GM12872 (cell line): Measurements from ENCODE around the gene AP2B1.

ENCODE experiments used
- TF ChIP-seq, protein P1 (sequence below): IDR thresholded peaks from 3 replicates; pipeline ENCODE4 v1.5.1; 2011; ENCODE audit warnings: low read depth, mild to moderate bottlenecking, low read length, moderate library complexity; ENCODE audit not compliant: insufficient read depth

AP2B1 gene

DNA sequence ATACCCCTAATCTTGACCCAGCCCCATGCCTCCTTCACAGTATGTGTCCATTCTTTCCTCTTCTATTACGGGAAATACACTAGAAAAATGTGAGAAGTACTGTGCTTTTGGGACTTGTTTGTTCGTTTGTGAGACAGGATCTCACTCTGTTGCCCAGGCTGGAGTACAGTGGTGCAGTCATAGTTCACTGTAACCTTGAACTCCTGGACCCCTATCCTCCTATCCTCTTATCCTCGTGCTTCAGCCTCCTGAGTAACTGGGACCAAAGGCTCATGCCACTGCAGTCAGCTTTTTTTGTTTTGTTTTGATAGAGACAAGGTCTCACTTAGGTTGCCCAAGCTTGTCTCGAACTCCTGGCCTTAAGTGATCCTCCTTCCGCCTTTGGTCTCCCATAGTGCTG lies 114.4 kb downstream of the AP2B1 start:
- TF ChIP-seq, protein P1, sequence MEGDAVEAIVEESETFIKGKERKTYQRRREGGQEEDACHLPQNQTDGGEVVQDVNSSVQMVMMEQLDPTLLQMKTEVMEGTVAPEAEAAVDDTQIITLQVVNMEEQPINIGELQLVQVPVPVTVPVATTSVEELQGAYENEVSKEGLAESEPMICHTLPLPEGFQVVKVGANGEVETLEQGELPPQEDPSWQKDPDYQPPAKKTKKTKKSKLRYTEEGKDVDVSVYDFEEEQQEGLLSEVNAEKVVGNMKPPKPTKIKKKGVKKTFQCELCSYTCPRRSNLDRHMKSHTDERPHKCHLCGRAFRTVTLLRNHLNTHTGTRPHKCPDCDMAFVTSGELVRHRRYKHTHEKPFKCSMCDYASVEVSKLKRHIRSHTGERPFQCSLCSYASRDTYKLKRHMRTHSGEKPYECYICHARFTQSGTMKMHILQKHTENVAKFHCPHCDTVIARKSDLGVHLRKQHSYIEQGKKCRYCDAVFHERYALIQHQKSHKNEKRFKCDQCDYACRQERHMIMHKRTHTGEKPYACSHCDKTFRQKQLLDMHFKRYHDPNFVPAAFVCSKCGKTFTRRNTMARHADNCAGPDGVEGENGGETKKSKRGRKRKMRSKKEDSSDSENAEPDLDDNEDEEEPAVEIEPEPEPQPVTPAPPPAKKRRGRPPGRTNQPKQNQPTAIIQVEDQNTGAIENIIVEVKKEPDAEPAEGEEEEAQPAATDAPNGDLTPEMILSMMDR, result no peak

DNA sequence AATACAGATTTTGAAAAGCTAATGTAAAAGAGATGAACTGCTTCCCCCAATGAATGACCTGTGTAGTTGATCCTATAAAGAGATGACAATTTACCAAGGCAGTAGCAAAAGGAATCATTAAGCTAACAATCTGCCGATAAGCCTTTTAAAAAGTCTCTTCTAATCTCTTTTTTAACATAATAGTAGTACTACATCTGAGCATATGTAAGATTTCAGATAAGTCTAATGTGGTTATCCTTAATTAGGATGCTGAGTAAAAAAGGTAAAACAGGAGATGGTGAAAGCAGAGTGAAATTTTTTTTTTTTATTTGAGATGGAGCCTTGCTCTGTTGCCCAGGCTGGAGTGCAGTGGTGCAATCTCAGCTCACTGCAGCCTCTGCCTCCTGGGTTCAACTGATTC lies 118.1 kb downstream of the AP2B1 start:
- TF ChIP-seq, protein P1, result no peak

DNA sequence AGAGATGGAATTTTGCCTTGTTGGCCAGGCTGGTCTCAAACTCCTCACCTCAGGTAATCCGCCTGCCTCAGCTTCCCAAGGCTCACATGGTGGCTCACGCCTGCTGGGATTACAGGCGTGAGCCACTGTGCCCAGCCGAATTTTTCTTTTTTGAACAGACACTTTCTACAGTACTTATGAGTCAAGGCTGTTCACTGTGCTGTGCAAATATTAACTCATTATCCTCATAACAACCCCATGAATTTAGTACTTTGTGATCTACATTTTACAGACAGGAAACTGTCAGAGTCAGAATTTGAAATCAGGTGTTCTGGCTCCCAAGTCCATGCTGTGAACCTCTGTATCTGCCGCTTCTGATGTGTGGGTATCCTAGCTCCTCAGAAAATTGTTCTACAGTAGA lies 118.6 kb downstream of the AP2B1 start:
- TF ChIP-seq, protein P1, result no peak

DNA sequence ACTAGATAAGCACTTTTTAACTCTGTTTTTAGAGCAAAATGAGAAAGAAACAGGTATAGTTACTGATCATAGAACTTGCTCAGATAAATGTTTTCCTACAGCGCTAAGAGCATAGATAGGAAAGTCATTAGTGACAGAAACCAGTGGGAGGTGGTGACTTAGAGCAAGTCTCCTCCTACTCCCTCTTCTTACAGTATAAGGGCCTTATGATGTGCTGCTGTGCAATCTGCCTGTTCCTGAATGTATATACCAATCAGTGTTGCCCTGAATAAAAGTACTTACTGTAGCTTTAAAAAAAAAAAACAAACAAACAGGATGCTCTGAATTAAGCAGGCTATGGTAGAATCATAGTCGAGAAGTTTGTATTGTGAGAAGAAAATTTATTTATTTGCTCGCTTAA lies 121.0 kb downstream of the AP2B1 start:
- TF ChIP-seq, protein P1, result no peak

DNA sequence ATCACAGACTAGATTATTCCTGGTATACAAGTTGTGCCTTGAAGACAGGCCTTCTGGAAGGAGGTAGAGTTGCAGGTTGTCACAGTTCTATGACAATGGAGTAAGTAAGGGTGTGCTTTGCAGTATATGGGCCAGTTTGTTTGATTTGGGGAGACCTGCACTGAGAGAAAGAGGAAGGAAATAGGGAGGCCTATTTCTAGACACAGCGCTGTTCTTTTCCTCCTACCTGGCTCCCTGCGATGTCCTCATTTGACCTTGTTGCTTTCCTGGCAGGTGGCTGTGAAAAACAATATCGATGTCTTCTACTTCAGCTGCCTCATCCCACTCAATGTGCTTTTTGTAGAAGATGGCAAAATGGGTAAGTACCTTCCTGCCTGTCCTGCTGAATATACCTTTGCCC lies 121.8 kb downstream of the AP2B1 start:
- TF ChIP-seq, protein P1, result no peak

DNA sequence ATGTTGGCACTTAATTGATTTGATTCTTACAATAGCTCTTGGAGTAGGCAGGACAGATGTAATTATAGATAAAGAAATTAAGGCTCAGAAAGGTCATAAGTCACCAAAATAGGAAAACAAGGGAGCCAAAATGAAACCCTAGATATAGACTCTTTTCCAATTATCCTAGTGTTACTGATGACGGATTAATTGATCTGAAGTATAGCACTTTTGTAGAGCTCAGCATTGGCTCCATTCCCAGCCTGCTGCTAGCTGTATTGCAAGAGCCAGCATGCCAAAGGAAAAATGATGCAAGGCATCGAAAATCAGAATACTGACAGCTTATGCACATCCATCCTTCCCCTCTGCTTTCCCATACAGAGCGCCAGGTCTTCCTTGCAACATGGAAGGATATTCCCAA lies 122.8 kb downstream of the AP2B1 start:
- TF ChIP-seq, protein P1, result no peak

DNA sequence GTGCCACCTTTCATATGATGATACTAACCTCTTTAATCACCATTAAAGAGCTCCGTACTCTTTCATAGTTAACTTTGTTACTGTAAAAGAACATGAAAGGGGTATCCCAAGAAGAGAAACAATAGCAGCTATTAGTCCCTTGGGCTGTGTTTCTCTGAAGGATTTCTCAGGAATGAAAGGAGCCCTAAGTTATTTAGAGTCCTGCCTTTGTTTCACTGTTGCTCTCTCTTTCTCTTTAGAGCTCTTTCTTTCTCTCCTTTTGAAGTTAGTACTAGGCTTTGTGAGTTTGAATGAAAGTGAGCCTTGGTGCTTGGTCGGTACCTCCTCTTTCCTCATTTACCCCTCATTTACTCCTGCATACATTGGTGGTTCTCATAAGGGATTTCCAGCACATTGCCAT lies 123.8 kb downstream of the AP2B1 start:
- TF ChIP-seq, protein P1, result no peak
